Measurements from ENCODE around the gene CBX8. TPM values are rescaled to one million over a fixed set of nuclear protein-coding genes. Genes with fewer than 3 reads are reported as not detected.

CBX8 gene
- total and polyA plus RNA-seq, 2 donors (not counting 3 experiments of a cell fraction or from before 2014, with no cell fraction given): 0.69 to 3.1 TPM

GRCh38 chr17:79788989-79789942 is 7.6 kb downstream of the CBX8 start:
- H2AFZ ChIP-seq (ENCODE audit: low read depth, low read length): no peak overlapping the region
- H3K4me1 ChIP-seq (ENCODE audit: control insufficient read depth, extremely low read depth, insufficient read depth, low read length): peaks cover 6% of the 10 kb centered on the region
- no peaks in the 10 kb centered on the region for H3K79me2 ChIP-seq (ENCODE audit: control insufficient read depth, insufficient read depth, low read length)
- H3K9me3 ChIP-seq (replicated peaks; ENCODE audit: control insufficient read depth, insufficient read depth, low read length): no peaks in the 10 kb centered on the region
- intact Hi-C loops (cut with micrococcal nuclease): no loop called here
- no peak overlapping the region for H3K4me2 ChIP-seq (ENCODE audit: insufficient read depth, low read length)
- H3K27ac ChIP-seq (ENCODE audit: insufficient read depth, low read depth, low read length): no peak overlapping the region
- CTCF ChIA-PET: interaction anchor here (0.8 to 3.5 kb wide), 33 partner anchors 8 to 335 kb away, joined by 3 to 20 read pairs (median 5); partner anchors contain the start of gene CBX4
- FAIRE-seq (no peak), DNase-seq (ENCODE audit: low read depth, low spot score) (no peak)
- TF ChIP-seq POLR2A (IDR thresholded peaks at IDR 0.05; ENCODE audit: low read depth, low read length) (no peak), CTCF (IDR thresholded peaks at IDR 0.05; ENCODE audit: extremely low read depth in 1 of 2, insufficient read depth in 1 of 2, low read depth in 1 of 2, low read length in 2 of 2) (no peak), EZH2 (IDR thresholded peaks at IDR 0.05; ENCODE audit: borderline replicate concordance, low read depth, low read length, severe bottlenecking) (no peak), MYC (IDR thresholded peaks at IDR 0.05; ENCODE audit: low read depth, low read length) (no peak), FOS (IDR thresholded peaks at IDR 0.05; ENCODE audit: borderline replicate concordance, insufficient read depth, low read length) (no peak), JUN (IDR thresholded peaks at IDR 0.05; ENCODE audit: borderline replicate concordance, insufficient read depth, insufficient read length, low read depth) (no peak), MAX (IDR thresholded peaks at IDR 0.05; ENCODE audit: insufficient read depth, insufficient read length) (no peak)
- H4K20me1 ChIP-seq (replicated peaks; ENCODE audit: control insufficient read depth, extremely low read depth, insufficient read depth, low read length): no peaks in the 10 kb centered on the region
- no peak overlapping the region for H3K9ac ChIP-seq (replicated peaks; ENCODE audit: extremely low read depth, insufficient read depth, low read length)
- peaks cover 0 to 4% of the 10 kb centered on the region in 2 experiments for H3K36me3 ChIP-seq (ENCODE audit: control insufficient read depth in 2 of 2, extremely low read depth in 1 of 2, insufficient read depth in 2 of 2, low read length in 2 of 2)
- no peak overlapping the region for H3K4me3 ChIP-seq (replicated peaks in 1 of 3; ENCODE audit: insufficient read depth in 1 of 3, low read depth in 1 of 3, low read length in 3 of 3)
- POLR2A ChIA-PET: no interaction called here
- dilution Hi-C loops (cut with MboI; ENCODE audit: extremely low pct_ligation_motif_present, low sequenced_read_pairs): no loop called here
- H3K9me1 ChIP-seq (replicated peaks; ENCODE audit: control insufficient read depth, extremely low read depth, insufficient read depth, low read length): no peaks in the 10 kb centered on the region
- BruUV-seq (replicated peaks): no TSS peak
- H3K27me3 ChIP-seq (ENCODE audit: control insufficient read depth in 2 of 2, insufficient read depth in 2 of 2, low read length in 2 of 2): peaks cover 40 to 57% of the 10 kb centered on the region in 2 experiments
